Type B pancreatic cell (in vitro differentiated cells): ENCODE results near the gene TRMU. TPM values are rescaled to one million over a fixed set of nuclear protein-coding genes. Genes with fewer than 3 reads are reported as not detected.
A peak's percentile ranks its signal among the peaks of the same experiment; 100 is the strongest.

ENCODE experiments used
- DNase-seq: peaks from one replicate; pipeline ENCODE4 v3.0.0; 2021; ENCODE audit warnings: mixed read lengths; ENCODE audit not compliant: unreplicated experiment; ENCODE audit errors: extremely low spot score
- H3K27ac Mint-ChIP-seq: 2 replicates; pipeline ENCODE4 v1.8.0; 2021; ENCODE audit warnings: mild to moderate bottlenecking, mixed read lengths
- H3K27me3 Mint-ChIP-seq: 2 replicates; pipeline ENCODE4 v1.8.0; 2021; ENCODE audit warnings: mixed read lengths
- H3K36me3 Mint-ChIP-seq: 2 replicates; pipeline ENCODE4 v1.8.0; 2021; ENCODE audit warnings: mixed read lengths
- H3K4me1 Mint-ChIP-seq: one replicate; pipeline ENCODE4 v1.8.0; 2021; ENCODE audit warnings: mixed read lengths; ENCODE audit not compliant: unreplicated experiment
- H3K4me3 Mint-ChIP-seq: 2 replicates; pipeline ENCODE4 v1.8.0; 2021; ENCODE audit warnings: mild to moderate bottlenecking, mixed read lengths
- H3K9me3 Mint-ChIP-seq: 2 replicates; pipeline ENCODE4 v1.8.0; 2021; ENCODE audit warnings: mixed read lengths
- long read RNA-seq: library from polyadenylated mRNA; unstranded; transcript quantifications from one replicate; pipeline ENCODE4 v2.0.0, GENCODE V29; 2020
- total RNA-seq: library from RNA; stranded (reverse); gene quantifications from 2 replicates; pipeline ENCODE4 v1.2.1, GENCODE V29; 2021; ENCODE audit warnings: low replicate concordance
- TF ChIP-seq, protein P1 (sequence below): fragments of 200-600 bp; sonication (generic); conservative IDR thresholded peaks from 2 replicates; pipeline ENCODE4 v1.5.0; 2021; ENCODE audit warnings: antibody characterized with exemption, mild to moderate bottlenecking

The TRMU gene, protein sequence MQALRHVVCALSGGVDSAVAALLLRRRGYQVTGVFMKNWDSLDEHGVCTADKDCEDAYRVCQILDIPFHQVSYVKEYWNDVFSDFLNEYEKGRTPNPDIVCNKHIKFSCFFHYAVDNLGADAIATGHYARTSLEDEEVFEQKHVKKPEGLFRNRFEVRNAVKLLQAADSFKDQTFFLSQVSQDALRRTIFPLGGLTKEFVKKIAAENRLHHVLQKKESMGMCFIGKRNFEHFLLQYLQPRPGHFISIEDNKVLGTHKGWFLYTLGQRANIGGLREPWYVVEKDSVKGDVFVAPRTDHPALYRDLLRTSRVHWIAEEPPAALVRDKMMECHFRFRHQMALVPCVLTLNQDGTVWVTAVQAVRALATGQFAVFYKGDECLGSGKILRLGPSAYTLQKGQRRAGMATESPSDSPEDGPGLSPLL
- total RNA-seq, result 46.6 and 68.4 TPM in 2 replicates
- long read RNA-seq, transcript TRMU-201 (11 exons, 1,940 nt), result major isoform, 42 of 87 reads
- long read RNA-seq, transcript TRMU-217 (2 exons, 591 nt), result minor isoform, 5 of 87 reads
- long read RNA-seq, partial matches to known transcripts, result 6 of 87 reads
- long read RNA-seq, other reads (novel, unspliced or antisense), result 19 of 87 reads

DNA sequence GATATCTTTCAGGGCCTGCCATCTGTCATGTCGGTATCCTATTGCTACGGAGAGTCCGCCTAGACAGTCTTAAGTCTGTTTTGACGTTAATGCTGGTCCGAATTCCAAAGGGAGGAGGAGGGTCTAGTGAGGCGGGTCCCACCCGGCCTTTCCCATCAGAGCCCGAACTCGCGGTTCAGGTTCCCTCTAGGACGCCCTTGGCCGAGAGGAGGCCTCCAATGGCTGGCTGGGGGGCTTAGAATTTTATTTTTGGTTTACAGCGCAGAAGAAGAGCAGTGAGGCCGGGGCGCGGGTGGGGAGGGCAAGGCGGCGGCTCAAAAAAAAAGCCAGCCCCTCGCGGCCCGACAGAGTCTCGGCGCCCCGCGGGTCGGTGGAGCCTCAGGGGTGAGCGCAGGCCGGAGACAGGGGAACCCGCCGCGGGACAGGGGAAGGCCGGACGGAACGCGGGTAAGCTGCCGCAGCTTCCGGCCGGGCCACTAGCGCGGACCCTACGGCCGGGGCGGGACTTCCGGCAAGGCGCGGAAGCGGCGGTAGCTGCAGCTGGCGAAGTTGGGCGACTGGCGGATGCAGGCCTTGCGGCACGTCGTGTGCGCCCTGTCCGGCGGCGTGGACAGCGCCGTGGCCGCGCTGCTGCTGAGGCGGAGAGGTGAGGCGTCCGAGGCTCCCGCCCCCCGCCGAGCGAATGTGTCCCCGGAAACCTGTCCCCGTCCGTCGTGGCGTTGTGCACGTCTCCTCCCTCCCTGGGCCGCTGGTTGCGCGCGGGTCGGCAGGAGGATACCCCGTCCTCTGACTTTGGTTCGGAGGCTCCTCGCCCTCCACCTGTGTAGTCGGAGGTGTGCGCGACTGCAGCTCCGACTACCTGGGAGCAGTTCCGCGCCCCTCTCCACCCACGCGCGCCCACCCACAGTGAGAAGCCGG, at the start of gene TRMU:
TSS of gene TRMU (plus strand) at position 514 of the 918 bp plus-strand sequence. CDS start at position 565, 51 bp downstream.
- TF ChIP-seq, protein P1, sequence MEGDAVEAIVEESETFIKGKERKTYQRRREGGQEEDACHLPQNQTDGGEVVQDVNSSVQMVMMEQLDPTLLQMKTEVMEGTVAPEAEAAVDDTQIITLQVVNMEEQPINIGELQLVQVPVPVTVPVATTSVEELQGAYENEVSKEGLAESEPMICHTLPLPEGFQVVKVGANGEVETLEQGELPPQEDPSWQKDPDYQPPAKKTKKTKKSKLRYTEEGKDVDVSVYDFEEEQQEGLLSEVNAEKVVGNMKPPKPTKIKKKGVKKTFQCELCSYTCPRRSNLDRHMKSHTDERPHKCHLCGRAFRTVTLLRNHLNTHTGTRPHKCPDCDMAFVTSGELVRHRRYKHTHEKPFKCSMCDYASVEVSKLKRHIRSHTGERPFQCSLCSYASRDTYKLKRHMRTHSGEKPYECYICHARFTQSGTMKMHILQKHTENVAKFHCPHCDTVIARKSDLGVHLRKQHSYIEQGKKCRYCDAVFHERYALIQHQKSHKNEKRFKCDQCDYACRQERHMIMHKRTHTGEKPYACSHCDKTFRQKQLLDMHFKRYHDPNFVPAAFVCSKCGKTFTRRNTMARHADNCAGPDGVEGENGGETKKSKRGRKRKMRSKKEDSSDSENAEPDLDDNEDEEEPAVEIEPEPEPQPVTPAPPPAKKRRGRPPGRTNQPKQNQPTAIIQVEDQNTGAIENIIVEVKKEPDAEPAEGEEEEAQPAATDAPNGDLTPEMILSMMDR, result no peak
- Mint-ChIP-seq H3K4me1 (peaks cover 12% of the 10 kb centered on the region), H3K9me3 (no peaks in the 10 kb centered on the region)

DNA sequence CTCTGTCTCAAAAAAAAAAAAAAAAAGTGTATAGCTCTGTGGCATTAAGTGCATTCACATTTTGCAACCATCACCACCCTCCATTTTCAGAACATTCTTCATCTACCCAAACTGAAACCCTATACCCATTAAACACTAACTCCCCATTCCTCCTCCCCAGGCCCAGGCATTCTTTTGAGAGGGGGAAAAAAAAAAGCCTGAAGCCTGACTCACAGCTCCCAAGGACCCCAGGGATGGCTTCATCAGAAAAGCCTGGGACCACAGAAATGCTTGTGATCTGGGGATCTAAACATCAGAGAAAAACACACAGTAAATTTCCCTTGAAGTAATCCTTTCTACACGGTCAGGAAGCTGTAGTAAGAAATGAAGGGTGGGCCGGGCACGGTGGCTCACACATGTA, 49.5 kb upstream of the TRMU start:
- Mint-ChIP-seq H3K4me3 (no peak overlapping the region), H3K27me3 (no peaks in the 10 kb centered on the region), H3K9me3 (no peaks in the 10 kb centered on the region), H3K36me3 (peaks cover 6% of the 10 kb centered on the region), H3K4me1 (no peaks in the 10 kb centered on the region), H3K27ac (no peak overlapping the region)
- TF ChIP-seq, protein P1, result no peak
- no peak for DNase-seq

More for the DNA sequence above, at the start of gene TRMU:
- DNase-seq, result peak; percentile 87
- Mint-ChIP-seq H3K27ac (peak within 1 kb of the TSS; percentile 96), H3K4me3 (peak within 1 kb of the TSS; percentile 93), H3K36me3 (peaks cover 15% of the 10 kb centered on the region), H3K27me3 (no peaks in the 10 kb centered on the region)

DNA sequence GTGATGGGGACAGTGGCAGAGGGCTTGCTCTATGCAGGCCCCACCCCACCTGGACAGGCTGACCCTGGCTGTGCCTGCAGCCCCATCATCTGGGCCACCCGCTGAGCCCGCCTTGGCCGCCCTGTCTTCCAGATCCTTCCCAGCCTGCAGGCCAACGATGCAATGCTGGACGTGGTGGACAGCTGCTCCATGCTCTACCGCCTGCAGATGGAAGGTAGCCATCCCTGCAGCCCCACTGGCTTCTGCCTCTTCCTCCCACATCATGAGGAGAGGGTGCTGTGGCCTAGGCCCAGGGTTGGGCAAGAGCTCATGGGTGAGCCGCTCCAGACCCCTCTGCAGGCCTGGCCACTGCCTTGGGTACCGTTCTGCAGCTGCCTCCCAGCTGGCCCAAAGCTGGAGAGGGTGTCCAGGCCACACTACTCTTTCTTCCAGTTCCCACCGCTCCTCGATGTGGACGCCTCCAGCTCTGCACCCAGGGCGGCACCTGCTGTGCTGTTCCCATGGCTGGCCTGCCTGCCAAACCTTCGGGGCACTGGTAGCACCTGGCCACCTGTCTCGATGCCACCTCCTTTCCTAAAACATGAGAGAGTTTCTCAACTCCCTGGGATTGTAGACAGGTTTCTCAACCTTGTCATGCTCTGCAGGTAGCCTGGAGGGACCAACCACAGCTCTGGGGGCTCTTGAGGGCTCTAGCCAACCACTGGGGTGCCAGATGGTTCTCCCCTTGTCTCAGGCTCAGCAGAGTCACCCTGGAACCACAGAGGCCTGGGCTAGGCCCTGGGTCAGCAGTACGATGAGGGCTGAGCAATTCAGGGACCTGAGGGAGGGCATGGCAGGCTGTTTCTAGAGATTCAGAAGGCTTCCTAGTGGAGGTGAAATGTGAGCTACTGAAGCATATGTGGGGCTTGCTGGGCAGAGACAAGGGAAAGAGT, 48.3 kb upstream of the TRMU start:
- H3K36me3 Mint-ChIP-seq, result peaks cover 8% of the 10 kb centered on the region
- no peak overlapping the region for H3K27ac Mint-ChIP-seq
- DNase-seq, result no peak
- H3K4me3 Mint-ChIP-seq, result no peak overlapping the region
- no peaks in the 10 kb centered on the region for H3K4me1 Mint-ChIP-seq
- TF ChIP-seq, protein P1, result no peak
- H3K9me3 Mint-ChIP-seq, result no peaks in the 10 kb centered on the region
- H3K27me3 Mint-ChIP-seq, result no peaks in the 10 kb centered on the region

DNA sequence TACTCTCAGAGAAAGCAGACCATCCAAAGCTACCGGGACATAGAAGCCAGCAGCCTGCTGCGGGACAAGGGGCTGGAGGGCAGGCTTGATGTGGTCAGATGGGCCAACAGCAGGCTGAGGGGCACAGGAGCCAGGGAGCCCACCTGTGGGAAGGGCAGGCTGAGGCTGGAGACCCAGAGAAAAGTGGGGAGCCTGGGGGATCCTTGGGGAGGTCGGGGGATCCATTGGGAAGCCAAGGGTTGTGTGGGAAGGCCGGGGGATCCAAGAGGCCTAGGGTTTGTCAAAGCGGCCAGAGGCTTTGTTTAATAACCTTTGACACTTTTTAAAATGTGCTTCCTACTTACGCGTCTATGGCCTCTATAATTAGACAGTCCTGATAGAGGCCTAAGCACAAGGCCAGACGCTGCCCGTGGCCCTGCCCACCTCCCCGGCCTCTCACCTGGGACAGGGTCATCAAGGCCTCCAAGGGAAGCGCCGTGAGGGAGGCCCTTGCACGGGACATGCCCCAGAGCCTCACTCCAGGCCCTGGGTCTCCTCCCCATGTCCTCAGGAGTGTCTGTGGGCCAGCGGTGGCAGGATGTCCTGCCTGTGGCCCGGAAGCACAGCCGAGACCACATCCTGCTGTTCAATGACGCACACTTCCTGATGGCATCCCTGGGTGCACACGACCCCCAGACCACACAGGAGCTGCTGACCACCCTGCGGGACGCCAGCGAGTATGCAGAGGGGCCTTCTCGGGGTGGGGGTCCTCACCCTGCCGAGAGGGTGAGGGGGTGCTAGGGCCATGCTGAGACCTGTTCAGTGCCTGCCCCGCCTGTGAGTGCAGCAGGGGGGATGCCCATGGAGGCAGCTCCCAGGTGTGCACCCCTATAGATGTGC, 47.4 kb upstream of the TRMU start:
- DNase-seq, result no peak
- Mint-ChIP-seq H3K9me3 (no peaks in the 10 kb centered on the region), H3K27me3 (no peaks in the 10 kb centered on the region), H3K36me3 (peaks cover 12% of the 10 kb centered on the region), H3K27ac (no peak overlapping the region), H3K4me3 (no peak overlapping the region), H3K4me1 (peaks cover 2% of the 10 kb centered on the region)
- TF ChIP-seq, protein P1, result no peak
